ENCODE results near the gene RTL10. TPM values are rescaled to one million over a fixed set of nuclear protein-coding genes. Genes with fewer than 3 reads are reported as not detected.

The RTL10 gene
- total and polyA plus RNA-seq, 2 of the 13 experiments (the other 11 are each of a cell fraction or from before 2014, with no cell fraction given), result 14.1 to 15.8 TPM

GRCh38 chr22:19876941-19877625 is 22.4 kb upstream of the RTL10 start:
- Histone ChIP-seq H3K27ac (ENCODE audit: extremely low read length, insufficient read depth, low read length) (no peak overlapping the region), H3K36me3 (replicated peaks in 1 of 2; ENCODE audit: control insufficient read depth in 1 of 2, insufficient read depth in 2 of 2, low read length in 2 of 2) (no peaks in the 10 kb centered on the region), H3K79me2 (ENCODE audit: insufficient read depth, low read length) (no peaks in the 10 kb centered on the region), H4K20me1 (ENCODE audit: insufficient read depth, low read length) (no peaks in the 10 kb centered on the region), H3K4me1 (ENCODE audit: insufficient read depth, low read length) (peaks cover 26% of the 10 kb centered on the region), H3K4me2 (ENCODE audit: low read depth, low read length) (no peak overlapping the region), H3K4me3 (replicated peaks in 1 of 3; ENCODE audit: insufficient read depth in 1 of 3, low read depth in 2 of 3, low read length in 3 of 3) (no peak overlapping the region), H3K9ac (ENCODE audit: insufficient read depth, low read depth, low read length) (no peak overlapping the region), H3K9me3 (ENCODE audit: low read length) (no peaks in the 10 kb centered on the region), H2AFZ (ENCODE audit: low read length) (no peak overlapping the region), H3K27me3 (ENCODE audit: control insufficient read depth in 1 of 2, insufficient read depth in 2 of 2, low read length in 2 of 2) (no peaks in the 10 kb centered on the region)
- DNase-seq (ENCODE audit: low spot score) (no peak), FAIRE-seq (no peak), ATAC-seq (no peak)
- CTCF ChIA-PET (ENCODE audit: low intra/inter-chr PET ratio, low total read pairs), result no interaction called here
- intact Hi-C loops (cut with micrococcal nuclease; ENCODE audit: unreplicated experiment) (no loop called here), in situ Hi-C loops (cut with HindIII; ENCODE audit: extremely low pct_ligation_motif_present, low pct_unique_long_range_greater_than_20kb) (no loop called here)
- WGBS (ENCODE audit: low lambda C conversion rate), result 97% methylated on average over 12 of the region's 18 CpGs
- no TSS peak for BruUV-seq (replicated peaks)
- TF ChIP-seq ZNF224 (CRISPR knock-in tag; IDR thresholded peaks at IDR 0.05) (no peak), ZNF558 (CRISPR knock-in tag; IDR thresholded peaks at IDR 0.05; ENCODE audit: borderline replicate concordance) (no peak)
- TF ChIP-seq, protein P1, sequence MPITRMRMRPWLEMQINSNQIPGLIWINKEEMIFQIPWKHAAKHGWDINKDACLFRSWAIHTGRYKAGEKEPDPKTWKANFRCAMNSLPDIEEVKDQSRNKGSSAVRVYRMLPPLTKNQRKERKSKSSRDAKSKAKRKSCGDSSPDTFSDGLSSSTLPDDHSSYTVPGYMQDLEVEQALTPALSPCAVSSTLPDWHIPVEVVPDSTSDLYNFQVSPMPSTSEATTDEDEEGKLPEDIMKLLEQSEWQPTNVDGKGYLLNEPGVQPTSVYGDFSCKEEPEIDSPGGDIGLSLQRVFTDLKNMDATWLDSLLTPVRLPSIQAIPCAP (CRISPR knock-in tag; IDR thresholded peaks at IDR 0.05; ENCODE audit: low read depth), result no peak
- POLR2A ChIA-PET, result no interaction called here

- peaks cover 20% of the 10 kb centered on the region for H3K4me1 ChIP-seq (ENCODE audit: insufficient read depth, low read length)
- TF ChIP-seq ZNF557 (CRISPR knock-in tag; IDR thresholded peaks at IDR 0.05) (no peak), ZNF101 (CRISPR knock-in tag; IDR thresholded peaks at IDR 0.05; ENCODE audit: borderline replicate concordance, low read depth) (no peak), GPN1 (CRISPR knock-in tag; IDR thresholded peaks at IDR 0.05; ENCODE audit: borderline replicate concordance) (no peak), AGO2 (optimal IDR thresholded peaks at IDR 0.05; ENCODE audit: low read depth, low read length) (peak; percentile 24), MEF2D (CRISPR knock-in tag; IDR thresholded peaks at IDR 0.05) (no peak), CTCF (CRISPR knock-in tag; IDR thresholded peaks at IDR 0.05) (0 out of 2 replicates have a peak, but pooled peaks have one; percentile 23), RELA (CRISPR knock-in tag; IDR thresholded peaks at IDR 0.05) (no peak), NR2F2 (IDR thresholded peaks at IDR 0.05; ENCODE audit: borderline replicate concordance, low read depth) (no peak), RAD51 (IDR thresholded peaks at IDR 0.05; ENCODE audit: borderline replicate concordance) (no peak)
Measured at GRCh38 chr22:19876314-19876940, 21.8 kb upstream of the RTL10 start.

More at GRCh38 chr22:19876314-19876940, 21.8 kb upstream of the RTL10 start:
- H3K9me3 ChIP-seq (ENCODE audit: low read length), result no peaks in the 10 kb centered on the region
- intact Hi-C loops (cut with micrococcal nuclease; ENCODE audit: unreplicated experiment), result no loop called here
- H3K4me3 ChIP-seq (replicated peaks in 1 of 3; ENCODE audit: insufficient read depth in 1 of 3, low read depth in 2 of 3, low read length in 3 of 3), result no peak overlapping the region
- H3K36me3 ChIP-seq (replicated peaks in 1 of 2; ENCODE audit: control insufficient read depth in 1 of 2, insufficient read depth in 2 of 2, low read length in 2 of 2), result no peaks in the 10 kb centered on the region
- no peaks in the 10 kb centered on the region for H3K27me3 ChIP-seq (ENCODE audit: control insufficient read depth in 1 of 2, insufficient read depth in 2 of 2, low read length in 2 of 2)
- H3K4me2 ChIP-seq (ENCODE audit: low read depth, low read length), result no peak overlapping the region
- FAIRE-seq (no peak), ATAC-seq (no peak), DNase-seq (ENCODE audit: low spot score) (no peak)
- no peak overlapping the region for H3K27ac ChIP-seq (ENCODE audit: extremely low read length, insufficient read depth, low read length)
- ChIA-PET CTCF (ENCODE audit: low intra/inter-chr PET ratio, low total read pairs) (no interaction called here), POLR2A (no interaction called here)
- H2AFZ ChIP-seq (ENCODE audit: low read length), result no peak overlapping the region
- H3K9ac ChIP-seq (ENCODE audit: insufficient read depth, low read depth, low read length), result no peak overlapping the region
- H4K20me1 ChIP-seq (ENCODE audit: insufficient read depth, low read length), result no peaks in the 10 kb centered on the region
- 100% methylated on average over 4 of the region's 21 CpGs for WGBS (ENCODE audit: low lambda C conversion rate)
- no peaks in the 10 kb centered on the region for H3K79me2 ChIP-seq (ENCODE audit: insufficient read depth, low read length)
- BruUV-seq (replicated peaks), result no TSS peak
- in situ Hi-C loops (cut with HindIII; ENCODE audit: extremely low pct_ligation_motif_present, low pct_unique_long_range_greater_than_20kb), result no loop called here

All from HepG2 (cell line).